GM19452 (cell line): ENCODE measurements around the gene OR51B5.
"Not testable (repeated sequence)": the region's sequence is repeated elsewhere in the genome, so short reads cannot be mapped to it uniquely, and the experiment has no call there.

ENCODE experiments used
- ATAC-seq: cut with Tn5 transposase; IDR thresholded peaks from one replicate; pipeline ENCODE4 v1.9.1; 2021; ENCODE audit not compliant: unreplicated experiment

OR51B5 gene

DNA sequence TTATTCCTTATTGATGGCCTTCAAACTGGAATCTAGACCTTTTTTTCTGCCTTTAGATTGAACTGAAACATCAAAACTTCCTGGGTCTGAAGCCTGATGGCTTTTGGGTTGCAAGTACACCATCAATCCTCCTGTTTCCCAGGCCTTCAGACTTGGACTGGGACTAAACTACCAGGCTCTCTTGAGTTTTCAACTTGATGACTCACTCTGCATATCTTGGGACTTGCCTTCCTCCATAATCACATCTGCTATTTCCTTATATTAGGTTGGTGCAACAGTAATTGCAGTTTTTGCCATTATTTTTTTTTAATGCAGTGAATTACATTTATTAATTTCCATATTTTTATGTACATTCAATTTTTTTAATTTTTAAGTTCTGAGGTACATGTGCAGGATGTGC, 7.0 kb downstream of the OR51B5 start:
- no peak for ATAC-seq

DNA sequence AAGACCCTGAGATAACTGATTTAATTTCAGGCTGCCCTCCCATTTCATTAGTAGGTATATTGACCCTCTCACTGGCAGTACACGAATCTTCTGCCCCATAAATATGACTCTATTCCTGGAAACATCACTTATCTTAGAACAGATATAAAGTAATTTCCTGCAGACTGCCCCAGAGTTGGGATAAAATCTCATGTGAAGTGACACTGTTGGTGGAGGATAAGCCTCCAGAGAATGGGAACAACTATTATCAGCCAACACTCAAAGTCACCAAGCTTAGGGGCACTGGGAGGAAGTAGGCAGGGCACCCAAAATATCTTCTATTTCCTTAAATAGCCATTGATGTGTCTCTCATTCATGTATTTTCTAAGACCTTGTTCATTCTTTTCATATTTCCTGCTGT, 8.2 kb downstream of the OR51B5 start:
- ATAC-seq, result no peak

GRCh38 chr11:5324197-5324596, 19.1 kb downstream of the OR51B5 start, which contains the start of gene OR51B2:
OR51B2 (minus strand) TSS chr11:5324297; CDS start chr11:5324297, 0 bp downstream.
- ATAC-seq, result no peak

DNA sequence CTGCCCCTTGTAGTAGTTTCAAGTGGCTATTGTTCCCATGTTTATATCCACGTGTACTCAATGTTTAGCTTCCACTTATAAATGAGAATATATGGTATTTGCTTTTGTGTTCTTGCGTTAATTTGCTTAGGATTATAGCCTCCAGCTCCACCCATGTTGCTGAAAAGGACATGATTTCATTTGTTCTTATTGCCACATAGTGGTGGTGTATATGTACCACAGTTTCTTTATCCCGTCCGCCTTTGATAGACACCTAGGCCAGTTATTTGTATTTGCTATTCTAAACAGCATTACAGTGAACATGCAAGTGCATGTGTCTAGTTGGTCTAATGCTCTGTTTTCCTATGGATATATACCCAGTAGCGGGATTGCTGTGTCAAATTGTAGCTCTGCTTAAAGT, 26.0 kb downstream of the OR51B5 start:
- no peak for ATAC-seq

DNA sequence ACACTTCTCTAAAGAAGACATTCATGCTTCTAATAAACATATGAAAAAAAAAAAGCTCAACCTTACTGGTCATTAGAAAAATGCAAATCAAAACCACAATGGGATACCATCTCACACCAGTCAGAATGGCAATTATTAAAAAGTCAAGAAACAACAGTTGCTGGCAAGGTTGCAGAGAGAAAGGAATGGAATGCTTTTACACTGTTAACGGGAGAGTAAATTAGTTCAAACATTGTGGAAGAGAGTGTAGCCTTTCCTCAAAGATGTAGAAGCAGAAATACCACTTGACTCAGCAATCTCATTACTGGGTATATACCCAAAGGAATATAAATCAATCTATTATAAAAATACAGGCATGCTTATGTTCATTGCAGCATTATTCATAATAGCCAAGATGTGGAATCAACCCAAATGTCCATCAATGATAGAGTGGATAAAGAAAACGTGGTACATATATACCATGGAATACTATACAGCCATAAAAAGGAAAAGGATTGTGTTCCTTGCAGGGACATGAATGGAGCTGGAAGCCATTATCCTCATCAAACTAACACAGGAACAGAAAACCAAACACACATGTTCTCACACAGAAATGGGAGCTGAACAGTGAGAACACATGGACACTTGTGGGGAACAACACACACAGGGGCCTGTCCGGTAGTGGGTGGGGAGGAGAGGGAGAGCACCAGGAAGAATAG, 29.8 kb downstream of the OR51B5 start:
- ATAC-seq, result not testable (repeated sequence)

DNA sequence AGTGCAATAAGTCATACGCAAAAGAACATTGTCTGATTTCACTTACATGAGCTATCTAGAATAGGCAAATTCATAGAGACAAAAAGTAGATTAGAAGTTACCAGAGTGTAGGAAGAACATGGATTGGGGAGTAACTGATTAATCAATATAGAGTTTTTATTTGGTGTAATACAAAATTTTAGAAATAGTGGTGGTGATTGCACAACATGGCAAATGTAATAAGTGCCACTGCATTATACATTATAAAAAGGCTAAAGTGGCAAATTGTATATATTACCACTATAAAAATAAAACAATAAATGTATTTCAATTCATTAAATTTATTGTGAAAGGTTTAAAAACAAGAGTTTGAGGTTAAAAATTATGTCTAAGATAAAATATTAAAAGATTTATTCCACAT, 32.9 kb downstream of the OR51B5 start:
- no peak for ATAC-seq

DNA sequence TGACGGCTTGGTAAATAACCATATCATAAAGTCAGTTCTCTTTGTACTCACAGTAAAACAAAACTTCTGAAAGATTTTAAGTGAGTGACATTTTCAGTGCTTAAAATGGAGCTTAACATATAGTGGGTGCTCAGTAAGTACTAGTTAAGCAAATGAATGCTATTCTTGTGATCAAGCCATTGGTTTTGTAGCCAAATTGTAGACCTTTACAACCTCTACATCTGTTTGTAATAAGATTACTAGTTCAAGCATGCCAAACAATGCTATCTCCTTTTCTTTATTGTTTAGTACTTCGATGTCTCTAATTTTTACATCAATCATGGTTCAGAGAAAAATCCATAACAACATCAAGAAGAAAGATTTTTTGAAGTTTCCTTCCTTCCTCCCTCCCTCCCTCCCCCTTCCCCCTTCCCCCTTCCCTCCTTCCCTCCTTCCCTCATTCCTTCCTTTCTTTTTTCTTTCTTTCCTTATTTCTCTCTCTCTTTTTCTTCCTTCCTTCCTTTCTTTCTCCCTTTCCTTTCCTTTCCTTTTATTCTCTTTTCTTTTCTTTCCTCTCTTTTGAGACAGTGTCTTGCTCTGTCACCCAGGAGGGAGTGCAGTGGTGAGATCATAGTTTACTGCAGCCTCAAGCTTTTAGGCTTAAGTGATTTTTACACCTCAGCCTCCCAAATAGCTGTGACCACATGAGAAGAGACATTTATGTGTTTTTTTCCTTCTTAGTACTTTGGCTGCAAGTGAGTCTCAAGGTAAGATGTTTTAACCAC, 35.9 kb downstream of the OR51B5 start:
- ATAC-seq, result no peak

GRCh38 chr11:5304046-5304445, 39.3 kb downstream of the OR51B5 start:
- ATAC-seq, result no peak

- no peak for ATAC-seq
Observed at GRCh38 chr11:5303626-5304025, 39.7 kb downstream of the OR51B5 start.

GRCh38 chr11:5301846-5302245, 41.5 kb downstream of the OR51B5 start, which contains the start of gene OR51B4:
OR51B4 (minus strand) TSS chr11:5301946; CDS start chr11:5301946, 0 bp downstream.
- no peak for ATAC-seq

- no peak for ATAC-seq
Observed at GRCh38 chr11:5300251-5300650, 43.1 kb downstream of the OR51B5 start.

- ATAC-seq, result no peak
Observed at GRCh38 chr11:5298451-5298850, 44.9 kb downstream of the OR51B5 start.

DNA sequence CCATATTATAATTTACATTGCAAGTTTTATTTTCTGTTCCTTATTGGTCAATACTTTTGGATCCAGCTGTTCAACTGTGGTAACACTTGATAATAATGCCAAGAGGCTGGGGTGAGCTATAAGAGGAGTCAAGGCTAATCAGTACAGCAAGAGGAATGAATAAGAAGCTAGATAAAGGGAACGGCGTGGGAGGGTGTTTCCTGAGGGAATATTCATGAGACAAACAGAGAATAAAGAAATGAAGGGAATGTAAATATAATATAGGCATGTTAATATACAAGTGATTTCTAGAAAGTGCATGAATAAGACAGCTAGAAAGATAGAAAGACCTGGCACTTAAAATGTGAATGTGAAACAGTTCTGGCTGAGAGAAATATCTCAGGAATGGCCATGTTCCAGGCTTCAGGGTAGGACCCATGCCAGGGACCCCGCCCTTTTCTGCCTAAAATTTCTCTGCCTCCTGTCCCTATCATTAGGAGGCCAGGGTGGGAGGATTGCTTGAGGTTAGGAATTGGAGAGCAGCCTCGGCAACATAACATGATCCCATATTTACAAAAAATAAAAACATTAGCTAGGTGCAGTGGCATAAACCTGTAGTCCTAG, 45.5 kb downstream of the OR51B5 start:
- no peak for ATAC-seq

- ATAC-seq, result not testable (repeated sequence)
Observed at GRCh38 chr11:5294342-5294995, 48.9 kb downstream of the OR51B5 start.

GRCh38 chr11:5293028-5293427, 50.3 kb downstream of the OR51B5 start:
- ATAC-seq, result no peak
